ENCODE data around the gene EYA2.

DNA sequence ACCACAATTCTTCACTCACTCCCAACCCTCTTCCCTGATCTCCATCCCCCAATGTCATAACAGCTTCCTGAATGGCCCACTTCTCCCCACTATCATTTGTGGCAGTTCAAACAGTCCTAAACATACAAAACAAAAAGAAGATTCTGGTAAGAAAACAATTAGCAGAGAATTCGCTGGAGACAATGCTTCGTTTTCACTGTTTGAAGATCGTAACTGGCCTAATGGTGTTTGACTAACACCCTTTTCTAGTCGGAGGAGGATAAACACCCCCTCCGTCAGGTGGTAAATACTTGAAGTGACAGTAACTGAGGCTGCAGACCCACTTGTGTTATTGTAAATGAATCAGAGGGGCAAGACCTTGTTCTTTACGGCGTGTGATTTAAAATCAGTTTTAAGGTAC is 3.8 kb downstream of the EYA2 start:
- TF ChIP-seq POLR2A (IDR thresholded peaks at IDR 0.05) (no peak), POLR2AphosphoS5 (IDR thresholded peaks at IDR 0.05) (no peak)
- TF ChIP-seq, protein P1, sequence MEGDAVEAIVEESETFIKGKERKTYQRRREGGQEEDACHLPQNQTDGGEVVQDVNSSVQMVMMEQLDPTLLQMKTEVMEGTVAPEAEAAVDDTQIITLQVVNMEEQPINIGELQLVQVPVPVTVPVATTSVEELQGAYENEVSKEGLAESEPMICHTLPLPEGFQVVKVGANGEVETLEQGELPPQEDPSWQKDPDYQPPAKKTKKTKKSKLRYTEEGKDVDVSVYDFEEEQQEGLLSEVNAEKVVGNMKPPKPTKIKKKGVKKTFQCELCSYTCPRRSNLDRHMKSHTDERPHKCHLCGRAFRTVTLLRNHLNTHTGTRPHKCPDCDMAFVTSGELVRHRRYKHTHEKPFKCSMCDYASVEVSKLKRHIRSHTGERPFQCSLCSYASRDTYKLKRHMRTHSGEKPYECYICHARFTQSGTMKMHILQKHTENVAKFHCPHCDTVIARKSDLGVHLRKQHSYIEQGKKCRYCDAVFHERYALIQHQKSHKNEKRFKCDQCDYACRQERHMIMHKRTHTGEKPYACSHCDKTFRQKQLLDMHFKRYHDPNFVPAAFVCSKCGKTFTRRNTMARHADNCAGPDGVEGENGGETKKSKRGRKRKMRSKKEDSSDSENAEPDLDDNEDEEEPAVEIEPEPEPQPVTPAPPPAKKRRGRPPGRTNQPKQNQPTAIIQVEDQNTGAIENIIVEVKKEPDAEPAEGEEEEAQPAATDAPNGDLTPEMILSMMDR (IDR thresholded peaks at IDR 0.05) = no peak

Measured in prostate gland (tissue), 2 donors.